ENCODE measurements around the gene MTRF1L. TPM values are rescaled to one million over a fixed set of nuclear protein-coding genes. Genes with fewer than 3 reads are reported as not detected.

The MTRF1L gene
- total and polyA plus RNA-seq, 2 of the 8 experiments (the other 6 are each of a cell fraction or from before 2014, with no cell fraction given) = 4.5 to 26.5 TPM

GRCh38 chr6:152973916-152974315 lies 28.6 kb downstream of the MTRF1L start (continued):
- TF ChIP-seq FOSL1 (IDR thresholded peaks at IDR 0.05; ENCODE audit: insufficient read depth, low read depth, low read length) (no peak), SUZ12 (IDR thresholded peaks at IDR 0.05; ENCODE audit: low read length) (no peak)

All from H1 (cell line).